ENCODE measurements around the gene SKOR2. TPM values are rescaled to one million over a fixed set of nuclear protein-coding genes. Genes with fewer than 3 reads are reported as not detected.
"Not testable (repeated sequence)": the region's sequence is repeated elsewhere in the genome, so short reads cannot be mapped to it uniquely, and the experiment has no call there.

SKOR2 gene
- total RNA-seq, 1 experiment from 2014 or later = not detected

DNA sequence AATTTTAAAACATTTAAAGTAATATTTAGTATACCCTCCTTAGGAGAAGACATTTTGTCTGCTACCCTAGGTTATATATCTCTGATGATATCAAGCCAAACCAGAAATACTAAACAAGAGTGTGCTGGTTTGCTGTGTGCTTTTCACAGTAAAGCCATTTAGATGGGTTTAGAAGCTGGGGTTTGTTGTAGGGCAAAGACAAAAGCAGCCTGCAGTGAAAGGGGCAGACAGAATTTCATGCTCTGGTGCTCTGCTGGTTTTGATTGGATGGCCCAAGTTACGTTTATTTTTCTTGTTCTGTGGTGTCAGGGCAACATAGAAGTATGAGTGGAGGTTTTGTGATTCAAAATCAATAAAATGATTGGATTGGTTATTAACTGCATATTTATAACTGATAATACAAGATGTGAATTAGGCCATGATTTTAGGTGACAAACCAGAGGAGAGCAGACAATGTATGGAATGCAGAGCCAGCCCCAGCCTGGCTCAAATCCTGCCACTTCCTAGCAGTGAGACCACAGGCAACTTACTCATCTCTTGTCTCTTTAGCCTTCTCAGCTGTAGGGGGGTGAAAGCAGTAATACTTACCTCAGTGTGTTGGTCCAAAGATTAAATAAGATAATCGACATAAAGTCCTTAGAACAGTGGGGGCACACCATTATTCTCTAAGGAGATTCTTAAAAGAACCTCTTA is 44.4 kb downstream of the SKOR2 start:
- no TSS peak for BruUV-seq (replicated peaks)
- no peaks in the 10 kb centered on the region for H3K9me2 ChIP-seq (ENCODE audit: insufficient read depth)
- no peaks in the 10 kb centered on the region for H3K36me3 ChIP-seq (ENCODE audit: low read depth)
- no peak overlapping the region for H2AFZ ChIP-seq
- H3K9me3 ChIP-seq (ENCODE audit: insufficient read depth, low read depth) = no peaks in the 10 kb centered on the region
- POLR2A ChIA-PET (ENCODE audit: unreplicated experiment) = no interaction called here
- intact Hi-C loops (cut with micrococcal nuclease; ENCODE audit: unreplicated experiment) = no loop called here
- H3K4me3 ChIP-seq = no peak overlapping the region
- peaks cover 49% of the 10 kb centered on the region for H3K27me3 ChIP-seq (ENCODE audit: insufficient read depth, low read depth)
- H3K79me2 ChIP-seq (ENCODE audit: low read depth) = no peaks in the 10 kb centered on the region
- no peak for TF ChIP-seq CTCF (conservative IDR thresholded peaks at IDR 0.05)
- TF ChIP-seq EZH2 (IDR thresholded peaks at IDR 0.05; ENCODE audit: low read depth) = no peak
- no peaks in the 10 kb centered on the region for H3F3A ChIP-seq (ENCODE audit: insufficient read depth, low read depth)
- H4K20me1 ChIP-seq (ENCODE audit: insufficient read depth) = no peaks in the 10 kb centered on the region
- H3K4me2 ChIP-seq = no peak overlapping the region
- H3K27ac ChIP-seq = no peak overlapping the region
- no peak for DNase-seq
- H3K4me1 ChIP-seq (replicated peaks; ENCODE audit: insufficient read depth) = no peaks in the 10 kb centered on the region
- CTCF ChIA-PET = no interaction called here

DNA sequence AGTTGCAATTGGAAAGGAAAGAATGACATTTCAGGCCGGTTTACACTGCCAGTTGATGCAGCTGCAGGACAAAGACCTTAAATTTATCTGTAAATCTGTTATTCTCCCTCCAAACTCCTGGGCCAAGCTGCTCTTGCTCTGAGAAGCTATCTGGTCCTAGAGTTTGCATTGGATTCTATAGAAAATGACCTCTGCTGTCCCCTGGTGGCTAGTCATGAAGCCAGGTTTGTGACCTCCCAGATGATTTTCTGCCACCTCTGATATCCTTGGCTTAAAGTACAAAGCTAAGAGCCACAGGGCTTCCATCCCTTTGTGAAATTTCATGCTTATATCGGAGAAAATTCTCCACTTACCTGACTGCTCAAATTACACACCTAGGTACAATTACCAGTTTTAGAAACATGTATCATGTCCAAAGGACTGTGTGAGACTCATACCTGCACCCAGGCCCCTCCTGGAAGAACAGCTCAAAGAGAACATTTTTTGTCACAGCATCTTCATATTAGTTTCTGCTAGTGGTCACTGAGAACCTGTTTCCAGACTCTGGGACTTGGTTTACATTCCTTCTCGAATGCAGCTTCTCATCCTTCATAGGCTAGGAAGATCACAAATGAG is 46.4 kb downstream of the SKOR2 start:
- ChIA-PET CTCF (interaction anchor here (1.3 kb wide), 1 partner anchor 155 kb away, joined by 3 read pairs; no protein-coding TSS in a partner anchor), POLR2A (ENCODE audit: unreplicated experiment) (no interaction called here)
- Histone ChIP-seq H3K36me3 (ENCODE audit: low read depth) (no peaks in the 10 kb centered on the region), H3K9me3 (ENCODE audit: insufficient read depth, low read depth) (no peaks in the 10 kb centered on the region), H3K27ac (no peak overlapping the region), H3K9me2 (ENCODE audit: insufficient read depth) (no peaks in the 10 kb centered on the region), H4K20me1 (ENCODE audit: insufficient read depth) (no peaks in the 10 kb centered on the region), H3K4me3 (no peak overlapping the region), H2AFZ (no peak overlapping the region), H3K27me3 (ENCODE audit: insufficient read depth, low read depth) (peaks cover 28% of the 10 kb centered on the region), H3K4me2 (no peak overlapping the region), H3K79me2 (ENCODE audit: low read depth) (no peaks in the 10 kb centered on the region), H3F3A (ENCODE audit: insufficient read depth, low read depth) (no peaks in the 10 kb centered on the region), H3K4me1 (replicated peaks; ENCODE audit: insufficient read depth) (no peaks in the 10 kb centered on the region)
- no TSS peak for BruUV-seq (replicated peaks)
- intact Hi-C loops (cut with micrococcal nuclease; ENCODE audit: unreplicated experiment) = loop anchor here (1.0 kb wide), 2 partner anchors 105 to 155 kb away; no protein-coding TSS in a partner anchor
- TF ChIP-seq EZH2 (IDR thresholded peaks at IDR 0.05; ENCODE audit: low read depth) (no peak), CTCF (conservative IDR thresholded peaks at IDR 0.05) (peak; percentile 79)
- peak in 1 of 2 experiments; percentile 14 for DNase-seq

DNA sequence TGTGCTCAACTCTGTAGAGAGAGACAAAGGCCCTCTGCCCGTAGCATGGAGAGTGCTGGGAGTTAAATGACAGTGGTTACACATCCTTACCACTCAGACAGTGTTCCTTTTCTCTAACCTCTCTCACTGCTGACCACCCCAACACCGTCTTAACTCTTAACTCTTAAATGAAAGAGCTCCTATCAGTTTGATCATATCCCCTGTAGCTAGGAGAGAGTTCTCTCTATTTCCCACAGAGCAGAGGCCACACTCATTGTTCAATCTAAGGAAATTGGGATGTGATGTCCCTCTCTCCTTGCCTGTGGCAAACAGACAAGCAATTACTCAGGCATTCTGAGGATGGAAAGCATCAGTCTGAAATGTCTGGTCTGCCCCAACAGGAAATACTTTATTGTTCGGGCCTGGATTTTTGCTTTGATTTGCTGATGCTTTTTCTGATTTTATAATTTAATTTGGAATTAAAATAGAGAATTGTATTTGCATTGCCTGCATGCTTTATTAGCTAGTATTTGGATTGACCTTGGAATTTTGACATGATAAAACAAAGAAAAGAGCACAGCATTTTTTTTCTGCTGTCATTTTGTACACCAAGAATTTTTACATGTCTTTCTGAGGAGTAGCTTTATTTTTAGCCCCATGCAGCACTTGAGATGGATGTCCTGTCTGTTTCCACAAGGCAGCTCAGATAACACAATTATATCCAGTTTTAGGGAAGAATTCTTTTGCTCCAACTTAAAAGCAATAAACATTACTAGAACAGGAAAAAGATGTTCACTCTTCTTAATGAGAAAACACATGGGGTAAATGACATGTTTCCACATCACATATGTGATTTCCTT is 47.6 kb downstream of the SKOR2 start:
- peaks cover 16% of the 10 kb centered on the region for H3K27me3 ChIP-seq (ENCODE audit: insufficient read depth, low read depth)
- DNase-seq = no peak
- no peaks in the 10 kb centered on the region for H3K9me3 ChIP-seq (ENCODE audit: insufficient read depth, low read depth)
- intact Hi-C loops (cut with micrococcal nuclease; ENCODE audit: unreplicated experiment) = no loop called here
- H3K9me2 ChIP-seq (ENCODE audit: insufficient read depth) = no peaks in the 10 kb centered on the region
- no peak overlapping the region for H3K4me3 ChIP-seq
- no peaks in the 10 kb centered on the region for H3K36me3 ChIP-seq (ENCODE audit: low read depth)
- no peak overlapping the region for H2AFZ ChIP-seq
- no peak overlapping the region for H3K27ac ChIP-seq
- BruUV-seq (replicated peaks) = no TSS peak
- ChIA-PET CTCF (interaction anchor here (0.6 to 1.3 kb wide), 2 partner anchors 29 to 154 kb away, joined by 3 read pairs; no protein-coding TSS in a partner anchor), POLR2A (ENCODE audit: unreplicated experiment) (no interaction called here)
- H4K20me1 ChIP-seq (ENCODE audit: insufficient read depth) = no peaks in the 10 kb centered on the region
- H3K4me2 ChIP-seq = no peak overlapping the region
- TF ChIP-seq CTCF (conservative IDR thresholded peaks at IDR 0.05) (no peak), EZH2 (IDR thresholded peaks at IDR 0.05; ENCODE audit: low read depth) (no peak)
- no peaks in the 10 kb centered on the region for H3K79me2 ChIP-seq (ENCODE audit: low read depth)
- H3K4me1 ChIP-seq (replicated peaks; ENCODE audit: insufficient read depth) = no peaks in the 10 kb centered on the region
- no peaks in the 10 kb centered on the region for H3F3A ChIP-seq (ENCODE audit: insufficient read depth, low read depth)

DNA sequence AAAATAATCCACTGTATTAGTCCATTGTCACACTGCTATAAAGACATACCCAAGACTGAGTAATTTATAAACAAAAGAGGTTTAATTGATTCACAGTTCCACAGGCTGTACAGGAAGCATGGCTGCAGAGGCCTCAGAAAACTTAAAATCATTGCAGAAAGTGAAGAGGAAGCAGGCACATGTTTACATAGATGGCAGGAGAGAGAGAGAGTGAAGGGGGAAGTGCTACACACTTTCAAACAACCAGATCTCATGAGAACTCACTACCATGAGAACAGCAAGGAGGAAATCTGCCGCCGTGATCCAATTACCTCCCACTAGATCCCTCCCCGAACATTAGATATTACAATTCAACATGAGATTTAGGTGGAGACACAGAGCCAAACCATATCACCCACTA is 55.5 kb downstream of the SKOR2 start:
- H3F3A ChIP-seq (ENCODE audit: insufficient read depth, low read depth); H3K36me3 ChIP-seq (ENCODE audit: low read depth); CTCF ChIA-PET; H4K20me1 ChIP-seq (ENCODE audit: insufficient read depth); H3K27me3 ChIP-seq (ENCODE audit: insufficient read depth, low read depth); H2AFZ ChIP-seq; H3K27ac ChIP-seq; BruUV-seq (replicated peaks); H3K4me2 ChIP-seq; H3K4me3 ChIP-seq; intact Hi-C loops (cut with micrococcal nuclease; ENCODE audit: unreplicated experiment); H3K9me3 ChIP-seq (ENCODE audit: insufficient read depth, low read depth); DNase-seq; H3K9me2 ChIP-seq (ENCODE audit: insufficient read depth); H3K4me1 ChIP-seq (replicated peaks; ENCODE audit: insufficient read depth); POLR2A ChIA-PET (ENCODE audit: unreplicated experiment); H3K79me2 ChIP-seq (ENCODE audit: low read depth): not testable (repeated sequence)

All from PC-9 (cell line).